Right renal pelvis (tissue), 4 donors: ENCODE measurements around the gene ARCN1. TPM values are rescaled to one million over a fixed set of nuclear protein-coding genes. Genes with fewer than 3 reads are reported as not detected.
A peak's percentile ranks its signal among the peaks of the same experiment; 100 is the strongest.

Experiments
- DNase-seq, 4 donors: peaks; one replicate each; pipeline ENCODE4 v3.0.0-alpha.2; 2013; ENCODE audit warnings: low read depth in 4 of 4, low spot score in 3 of 4, missing footprints in 1 of 4
- polyA plus RNA-seq, 4 donors: library from polyadenylated mRNA; unstranded; fragments of 120-200 nt; gene quantifications; one replicate each; pipeline ENCODE4 v1.2.1, GENCODE V29; 2013; ENCODE audit not compliant: insufficient read length in 4 of 4

Gene ARCN1
- polyA plus RNA-seq, 4 donors, result 179 to 199 (median 199) TPM

GRCh38 chr11:118634431-118635236, 62.4 kb downstream of the ARCN1 start:
- DNase-seq, result peak in 1 of 4 donors; percentile 68

- no peak for DNase-seq
These were observed 63.0 kb downstream of the ARCN1 start for GRCh38 chr11:118635237-118635591.

GRCh38 chr11:118635642-118636041, 63.4 kb downstream of the ARCN1 start:
- DNase-seq, result no peak

GRCh38 chr11:118636569-118637290, 64.5 kb downstream of the ARCN1 start:
- no peak for DNase-seq

- no peak for DNase-seq
These were observed 66.5 kb downstream of the ARCN1 start for GRCh38 chr11:118638726-118639125.

GRCh38 chr11:118639899-118640298, 67.7 kb downstream of the ARCN1 start:
- no peak for DNase-seq

GRCh38 chr11:118640332-118641154, 68.3 kb downstream of the ARCN1 start:
- DNase-seq, result no peak

GRCh38 chr11:118641397-118642019, 69.3 kb downstream of the ARCN1 start:
- DNase-seq, result no peak

GRCh38 chr11:118643142-118643994, 71.2 kb downstream of the ARCN1 start:
- DNase-seq, result no peak

GRCh38 chr11:118643995-118644345, 71.8 kb downstream of the ARCN1 start:
- DNase-seq, result no peak

- no peak for DNase-seq
These were observed 72.3 kb downstream of the ARCN1 start for GRCh38 chr11:118644496-118644895.

GRCh38 chr11:118645066-118645715, 73.0 kb downstream of the ARCN1 start:
- no peak for DNase-seq

- DNase-seq, result no peak
These were observed 74.2 kb downstream of the ARCN1 start for GRCh38 chr11:118646393-118646792.

- DNase-seq, result no peak
These were observed 76.1 kb downstream of the ARCN1 start for GRCh38 chr11:118648291-118648690.

GRCh38 chr11:118649941-118650340, 77.7 kb downstream of the ARCN1 start:
- DNase-seq, result no peak

GRCh38 chr11:118650366-118650765, 78.2 kb downstream of the ARCN1 start:
- DNase-seq, result no peak

- no peak for DNase-seq
These were observed 79.6 kb downstream of the ARCN1 start for GRCh38 chr11:118651820-118652219.
